A673 (cell line): ENCODE results near the gene RNU7-1. TPM values are rescaled to one million over a fixed set of nuclear protein-coding genes. Genes with fewer than 3 reads are reported as not detected.
A peak's percentile ranks its signal among the peaks of the same experiment; 100 is the strongest.

Source experiments
- BruUV-seq: library from RNA; stranded (reverse); fragments of 400-500 nt; replicated peaks from 2 replicates; lab custom pipeline; 2021; lab: Mats Ljungman, UMichigan
- CTCF ChIA-PET: fragments of 300-600 bp; sonication (Branson Sonifier 250); formaldehyde crosslinking; loops from one replicate; lab custom pipeline; 2022; ENCODE audit warnings: antibody characterized with exemption; lab: Charles Lee
- POLR2A ChIA-PET: fragments of 300-600 bp; sonication (Branson Sonifier 250); formaldehyde crosslinking; loops from one replicate; lab custom pipeline; 2022; ENCODE audit warnings: antibody characterized with exemption; ENCODE audit not compliant: low non-redundant PET; lab: Charles Lee
- DNase-seq: peaks from one replicate; pipeline ENCODE4 v3.0.0-alpha.2; 2015; ENCODE audit warnings: low spot score
- H3K27ac ChIP-seq: fragments of 200-600 bp; sonication (generic); 2 replicates; pipeline ENCODE4 v1.5.1; 2016; ENCODE audit warnings: mixed run types, low read depth, mild to moderate bottlenecking, mixed read lengths, antibody characterized with exemption, low read length; ENCODE audit not compliant: poor library complexity, severe bottlenecking
- H3K27me3 ChIP-seq: fragments of 200-600 bp; sonication (generic); replicated peaks from 2 replicates; pipeline ENCODE4 v1.6.1; 2017; ENCODE audit warnings: mixed run types, low read depth, mild to moderate bottlenecking, mixed read lengths, antibody characterized with exemption, low read length; ENCODE audit not compliant: insufficient read depth, poor library complexity
- H3K36me3 ChIP-seq: fragments of 200-600 bp; sonication (generic); 2 replicates; pipeline ENCODE4 v1.6.1; 2016; ENCODE audit warnings: mixed run types, mild to moderate bottlenecking, mixed read lengths, antibody characterized with exemption, low read length; ENCODE audit not compliant: insufficient read depth, poor library complexity, severe bottlenecking
- H3K4me1 ChIP-seq: fragments of 200-600 bp; sonication (generic); 2 replicates; pipeline ENCODE4 v1.6.1; 2017; ENCODE audit warnings: mixed run types, mild to moderate bottlenecking, mixed read lengths, antibody characterized with exemption, low read length; ENCODE audit not compliant: insufficient read depth, poor library complexity, severe bottlenecking
- H3K4me3 ChIP-seq: fragments of 200-600 bp; sonication (generic); 2 replicates; pipeline ENCODE4 v1.5.1; 2016; ENCODE audit warnings: low read depth, mixed run types, mild to moderate bottlenecking, mixed read lengths, low read length; ENCODE audit not compliant: poor library complexity, severe bottlenecking
- H3K9me3 ChIP-seq: fragments of 200-600 bp; sonication (generic); 2 replicates; pipeline ENCODE4 v1.6.1; 2016; ENCODE audit warnings: mixed run types, low read depth, mild to moderate bottlenecking, mixed read lengths, antibody characterized with exemption, low read length; ENCODE audit not compliant: poor library complexity, severe bottlenecking
- CTCF ChIP-seq: fragments of 300-800, 200-600 bp; sonication (generic); conservative IDR thresholded peaks from 2 replicates; pipeline ENCODE4 v1.5.1; 2017; ENCODE audit warnings: low read depth, mild to moderate bottlenecking, antibody characterized with exemption, low read length, moderate library complexity, mixed read lengths
- EZH2 ChIP-seq: fragments of 200-600 bp; sonication (generic); IDR thresholded peaks from 2 replicates; pipeline ENCODE4 v1.6.1; 2017; ENCODE audit warnings: borderline replicate concordance, low read depth, mild to moderate bottlenecking, mixed read lengths, antibody characterized with exemption, low read length; ENCODE audit not compliant: poor library complexity, severe bottlenecking
- intact Hi-C: fragments of 100-400 bp; cut with micrococcal nuclease; formaldehyde crosslinking; loops from one replicate; pipeline ENCODE4 v1.10.0; 2022; ENCODE audit not compliant: unreplicated experiment
- total RNA-seq: library from RNA; stranded (reverse); gene quantifications from 2 replicates; pipeline ENCODE4 v1.2.3, GENCODE V29; 2021

Gene RNU7-1
- total RNA-seq, 1 experiment from 2014 or later = not detected

GRCh38 chr12:6963016-6963731 lies 19.6 kb downstream of the RNU7-1 start:
- Histone ChIP-seq H3K27ac (peak overlapping the region; percentile 96), H3K4me1 (peaks cover 47% of the 10 kb centered on the region), H3K27me3 (no peaks in the 10 kb centered on the region), H3K4me3 (no peak overlapping the region), H3K9me3 (no peaks in the 10 kb centered on the region), H3K36me3 (peaks cover 37% of the 10 kb centered on the region)
- no peak for DNase-seq
- TF ChIP-seq EZH2 (no peak), CTCF (no peak)
- intact Hi-C loops = loop anchor here (10.0 kb wide), 1 partner anchor 198 kb away; the partner anchor contains the start of gene PTMS
- CTCF ChIA-PET = no interaction called here
- POLR2A ChIA-PET = interaction anchor here (0.6 to 2.5 kb wide), 3 partner anchors 19 to 24 kb away, joined by 3 to 19 read pairs (median 6); partner anchors contain the start of genes C12orf57 and RNU7-1
- no TSS peak for BruUV-seq

GRCh38 chr12:6963791-6964413 lies 20.3 kb downstream of the RNU7-1 start:
- no peak overlapping the region for H3K4me3 ChIP-seq
- intact Hi-C loops = loop anchor here (10.0 kb wide), 1 partner anchor 199 kb away; the partner anchor contains the start of gene PTMS
- peaks cover 54% of the 10 kb centered on the region for H3K4me1 ChIP-seq
- no peaks in the 10 kb centered on the region for H3K27me3 ChIP-seq
- no peak for TF ChIP-seq CTCF
- TF ChIP-seq EZH2 = no peak
- POLR2A ChIA-PET = interaction anchor here (1.0 to 1.9 kb wide), 2 partner anchors 17 to 20 kb away, joined by 3 to 6 read pairs; partner anchors contain the start of genes C12orf57 and RNU7-1
- H3K36me3 ChIP-seq = peaks cover 45% of the 10 kb centered on the region
- no peaks in the 10 kb centered on the region for H3K9me3 ChIP-seq
- no TSS peak for BruUV-seq
- CTCF ChIA-PET = interaction anchor here (1.0 to 2.0 kb wide), 4 partner anchors 20 to 94 kb away, joined by 3 to 20 read pairs (median 8); partner anchors contain the start of genes C12orf57 and RNU7-1
- DNase-seq = no peak
- peak overlapping the region; percentile 77 for H3K27ac ChIP-seq

GRCh38 chr12:6964605-6965025 lies 21.0 kb downstream of the RNU7-1 start:
- intact Hi-C loops = loop anchor here (10.0 kb wide), 1 partner anchor 200 kb away; the partner anchor contains the start of gene PTMS
- no peak for TF ChIP-seq CTCF
- no peak for TF ChIP-seq EZH2
- Histone ChIP-seq H3K4me1 (peaks cover 60% of the 10 kb centered on the region), H3K27ac (peak overlapping the region; percentile 77), H3K27me3 (no peaks in the 10 kb centered on the region), H3K9me3 (no peaks in the 10 kb centered on the region), H3K36me3 (peaks cover 49% of the 10 kb centered on the region), H3K4me3 (no peak overlapping the region)
- no peak for DNase-seq
- no TSS peak for BruUV-seq
- POLR2A ChIA-PET = interaction anchor here (1.0 to 1.9 kb wide), 2 partner anchors 17 to 21 kb away, joined by 3 to 6 read pairs; partner anchors contain the start of genes C12orf57 and RNU7-1
- CTCF ChIA-PET = interaction anchor here (0.5 to 2.0 kb wide), 6 partner anchors 21 to 95 kb away, joined by 3 to 20 read pairs (median 7); partner anchors contain the start of genes C12orf57 and RNU7-1
